WERI-Rb-1 (cell line): ENCODE measurements around the gene FGFR2.
A peak's percentile ranks its signal among the peaks of the same experiment; 100 is the strongest.

Source experiments
- DNase-seq: peaks from one replicate; pipeline ENCODE4 v3.0.0-alpha.2; 2020
- H3K27ac ChIP-seq: fragments of 250-450 bp; sonication (Bioruptor Pico); 2 replicates; pipeline ENCODE4 v1.5.1; 2020; ENCODE audit warnings: mild to moderate bottlenecking, moderate library complexity
- H3K27me3 ChIP-seq: fragments of 250-450 bp; sonication (Bioruptor Pico); 2 replicates; pipeline ENCODE4 v1.5.1; 2021; ENCODE audit warnings: mild to moderate bottlenecking, low read depth, moderate library complexity; ENCODE audit not compliant: insufficient read depth, severe bottlenecking
- H3K36me3 ChIP-seq: fragments of 250-450 bp; sonication (Bioruptor Pico); 2 replicates; pipeline ENCODE4 v1.5.1; 2020; ENCODE audit warnings: mild to moderate bottlenecking, moderate library complexity
- H3K4me3 ChIP-seq: 2 replicates; pipeline ENCODE4 v1.5.1; 2011; ENCODE audit warnings: low read depth, mild to moderate bottlenecking, control low read depth, low read length
- H3K9me3 ChIP-seq: fragments of 250-450 bp; sonication (Bioruptor Pico); 2 replicates; pipeline ENCODE4 v1.5.1; 2021; ENCODE audit warnings: mild to moderate bottlenecking, moderate library complexity; ENCODE audit not compliant: severe bottlenecking
- TF ChIP-seq, protein P1 (sequence below): IDR thresholded peaks from 2 replicates; pipeline ENCODE4 v1.5.1; 2011; ENCODE audit warnings: low read depth, mild to moderate bottlenecking, control low read depth, inconsistent platforms, low read length

FGFR2 gene

GRCh38 chr10:121536310-121536913, 61.8 kb downstream of the FGFR2 start:
- Histone ChIP-seq H3K27ac (no peak overlapping the region), H3K9me3 (no peaks in the 10 kb centered on the region), H3K4me3 (no peak overlapping the region), H3K36me3 (peaks cover 17% of the 10 kb centered on the region), H3K27me3 (no peaks in the 10 kb centered on the region)
- peak; percentile 19 for DNase-seq
- TF ChIP-seq, protein P1, sequence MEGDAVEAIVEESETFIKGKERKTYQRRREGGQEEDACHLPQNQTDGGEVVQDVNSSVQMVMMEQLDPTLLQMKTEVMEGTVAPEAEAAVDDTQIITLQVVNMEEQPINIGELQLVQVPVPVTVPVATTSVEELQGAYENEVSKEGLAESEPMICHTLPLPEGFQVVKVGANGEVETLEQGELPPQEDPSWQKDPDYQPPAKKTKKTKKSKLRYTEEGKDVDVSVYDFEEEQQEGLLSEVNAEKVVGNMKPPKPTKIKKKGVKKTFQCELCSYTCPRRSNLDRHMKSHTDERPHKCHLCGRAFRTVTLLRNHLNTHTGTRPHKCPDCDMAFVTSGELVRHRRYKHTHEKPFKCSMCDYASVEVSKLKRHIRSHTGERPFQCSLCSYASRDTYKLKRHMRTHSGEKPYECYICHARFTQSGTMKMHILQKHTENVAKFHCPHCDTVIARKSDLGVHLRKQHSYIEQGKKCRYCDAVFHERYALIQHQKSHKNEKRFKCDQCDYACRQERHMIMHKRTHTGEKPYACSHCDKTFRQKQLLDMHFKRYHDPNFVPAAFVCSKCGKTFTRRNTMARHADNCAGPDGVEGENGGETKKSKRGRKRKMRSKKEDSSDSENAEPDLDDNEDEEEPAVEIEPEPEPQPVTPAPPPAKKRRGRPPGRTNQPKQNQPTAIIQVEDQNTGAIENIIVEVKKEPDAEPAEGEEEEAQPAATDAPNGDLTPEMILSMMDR = no peak

DNA sequence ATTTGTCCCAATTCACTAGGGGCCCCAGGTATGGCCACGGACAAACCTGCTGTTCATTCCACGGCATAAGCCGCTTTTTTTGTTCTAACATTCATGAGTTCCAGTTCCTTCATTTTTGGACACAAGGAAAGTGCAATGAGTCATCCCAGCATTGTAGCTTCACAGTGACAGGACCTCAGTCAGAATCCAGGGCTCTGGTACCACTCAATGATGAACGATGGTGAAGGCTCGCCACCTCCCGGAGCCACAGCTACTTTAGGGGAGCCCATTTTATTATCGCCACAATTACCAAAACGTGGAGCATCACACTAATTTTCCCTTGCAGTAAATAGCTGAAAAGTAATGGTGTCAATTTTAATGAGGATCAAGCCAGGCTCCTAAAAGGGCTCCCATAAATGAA, 62.9 kb downstream of the FGFR2 start:
- no peak for DNase-seq
- Histone ChIP-seq H3K27ac (no peak overlapping the region), H3K36me3 (peaks cover 17% of the 10 kb centered on the region), H3K27me3 (no peaks in the 10 kb centered on the region), H3K9me3 (no peaks in the 10 kb centered on the region), H3K4me3 (no peak overlapping the region)
- TF ChIP-seq, protein P1 = no peak

GRCh38 chr10:121532292-121532864, 65.9 kb downstream of the FGFR2 start:
- H3K27ac ChIP-seq = no peak overlapping the region
- DNase-seq = no peak
- TF ChIP-seq, protein P1 = no peak
- no peak overlapping the region for H3K4me3 ChIP-seq
- no peaks in the 10 kb centered on the region for H3K9me3 ChIP-seq
- H3K36me3 ChIP-seq = peaks cover 7% of the 10 kb centered on the region
- no peaks in the 10 kb centered on the region for H3K27me3 ChIP-seq

- no peaks in the 10 kb centered on the region for H3K27me3 ChIP-seq
- H3K36me3 ChIP-seq = peaks cover 2% of the 10 kb centered on the region; the same call in 1 of the 2 replicates
- TF ChIP-seq, protein P1 = no peak
- H3K4me3 ChIP-seq = no peak overlapping the region
- no peak for DNase-seq
- H3K27ac ChIP-seq = no peak overlapping the region
- H3K9me3 ChIP-seq = no peaks in the 10 kb centered on the region
Measured at GRCh38 chr10:121531830-121532178, 66.4 kb downstream of the FGFR2 start.

GRCh38 chr10:121531076-121531829, 67.0 kb downstream of the FGFR2 start:
- Histone ChIP-seq H3K4me3 (no peak overlapping the region), H3K9me3 (no peaks in the 10 kb centered on the region), H3K27me3 (no peaks in the 10 kb centered on the region), H3K27ac (no peak overlapping the region), H3K36me3 (no peaks in the 10 kb centered on the region)
- no peak for DNase-seq
- TF ChIP-seq, protein P1 = no peak
